Activated naive CD4-positive, alpha-beta T cell (primary cell): ENCODE measurements around the gene PMAIP1.
"Not testable (repeated sequence)": the region's sequence is repeated elsewhere in the genome, so short reads cannot be mapped to it uniquely, and the experiment has no call there.

Experiments used
- DNase-seq, 4 experiments: peaks; one replicate each; lab custom pipeline; 2025; lab: John Stamatoyannopoulos, UW

PMAIP1 gene

DNA sequence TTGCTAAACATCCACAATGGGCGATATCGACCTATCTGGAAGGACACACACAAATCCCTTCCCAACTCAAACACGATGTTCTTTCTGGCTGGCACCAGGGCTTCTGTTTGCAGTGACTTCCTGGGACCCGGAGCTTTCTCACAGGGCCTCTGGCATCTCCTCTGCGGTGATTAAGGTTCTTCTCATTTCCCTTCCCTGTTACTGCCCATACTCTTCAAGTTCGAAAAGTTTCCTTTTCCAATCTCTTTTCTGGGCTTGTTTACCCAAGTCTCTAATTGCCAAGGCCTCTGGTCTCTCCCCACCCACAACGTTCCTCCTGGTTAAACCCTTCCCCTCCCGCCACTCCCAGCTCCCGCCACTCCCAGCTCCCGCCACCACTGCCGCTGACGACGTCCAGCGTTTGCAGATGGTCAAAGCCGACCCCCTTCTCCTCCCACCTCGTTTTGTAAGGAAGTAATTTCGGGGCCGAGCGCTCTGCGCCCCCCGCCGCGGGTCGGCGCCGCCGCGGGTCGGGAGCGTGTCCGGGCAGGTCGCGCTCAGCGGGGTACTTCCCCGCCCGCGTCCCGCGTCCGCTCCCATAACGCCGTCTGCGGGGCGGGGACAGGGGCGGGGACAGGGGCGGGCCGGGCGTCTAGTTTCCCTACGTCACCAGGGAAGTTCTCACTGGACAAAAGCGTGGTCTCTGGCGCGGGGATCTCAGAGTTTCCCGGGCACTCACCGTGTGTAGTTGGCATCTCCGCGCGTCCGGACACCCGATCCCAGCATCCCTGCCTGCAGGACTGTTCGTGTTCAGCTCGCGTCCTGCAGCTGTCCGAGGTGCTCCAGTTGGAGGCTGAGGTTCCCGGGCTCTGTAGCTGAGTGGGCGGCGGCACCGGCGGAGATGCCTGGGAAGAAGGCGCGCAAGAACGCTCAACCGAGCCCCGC, at the start of gene PMAIP1:
Gene PMAIP1 (plus strand): TSS at position 699 of the 924 bp plus-strand sequence. CDS start 182 bp downstream, at position 881.
- peak; percentile 73 to 75 (median 74) for DNase-seq

DNA sequence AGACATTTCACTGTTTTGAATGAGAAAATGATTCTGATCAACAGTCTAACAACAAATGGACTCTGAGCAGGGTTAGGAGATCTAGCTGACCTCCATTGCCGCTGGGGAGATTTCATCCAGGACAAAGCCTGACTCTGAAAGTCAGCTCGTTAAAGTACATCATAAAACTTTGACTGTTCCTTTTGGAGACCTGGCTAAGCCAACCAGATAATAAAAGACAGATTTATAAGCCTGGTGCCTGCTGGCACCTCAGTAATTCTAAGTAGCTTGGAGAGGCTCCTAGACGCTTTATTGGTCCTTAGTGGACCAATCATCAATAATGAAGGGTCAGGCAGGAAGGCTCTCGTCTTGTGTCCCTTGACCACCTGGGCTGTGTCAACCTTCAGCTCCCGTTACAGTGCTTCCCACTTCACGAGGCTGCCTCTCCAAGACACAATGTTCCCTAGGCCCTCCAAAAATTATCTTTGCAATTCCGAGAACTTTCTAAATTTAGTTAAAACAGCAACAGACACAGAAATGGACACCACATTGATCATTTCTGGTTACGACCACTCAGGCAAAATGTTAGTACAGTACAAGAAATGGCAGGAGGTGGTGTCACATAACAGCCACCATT, 47.9 kb upstream of the PMAIP1 start:
- no peak for DNase-seq

DNA sequence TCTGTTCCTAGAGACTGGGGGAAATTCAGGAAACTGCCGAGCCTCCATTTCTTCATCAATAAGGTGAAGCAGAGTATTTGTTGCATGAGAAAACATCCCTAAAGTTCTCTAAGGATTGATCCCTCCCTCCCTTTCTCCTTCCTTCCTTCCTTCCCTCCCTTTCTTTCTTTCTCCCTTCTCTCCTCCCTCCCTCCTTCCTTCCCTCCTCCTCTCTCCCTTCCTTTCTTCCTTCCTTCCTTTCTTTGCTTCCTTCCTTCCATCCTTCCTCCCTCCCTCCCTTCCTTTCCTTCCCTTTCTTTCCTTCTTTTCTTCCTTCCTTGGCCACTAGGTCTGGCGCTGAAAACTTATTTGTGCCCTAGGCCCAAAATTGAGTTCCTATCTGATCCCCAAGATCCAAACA, 47.2 kb upstream of the PMAIP1 start:
- DNase-seq: no peak

DNA sequence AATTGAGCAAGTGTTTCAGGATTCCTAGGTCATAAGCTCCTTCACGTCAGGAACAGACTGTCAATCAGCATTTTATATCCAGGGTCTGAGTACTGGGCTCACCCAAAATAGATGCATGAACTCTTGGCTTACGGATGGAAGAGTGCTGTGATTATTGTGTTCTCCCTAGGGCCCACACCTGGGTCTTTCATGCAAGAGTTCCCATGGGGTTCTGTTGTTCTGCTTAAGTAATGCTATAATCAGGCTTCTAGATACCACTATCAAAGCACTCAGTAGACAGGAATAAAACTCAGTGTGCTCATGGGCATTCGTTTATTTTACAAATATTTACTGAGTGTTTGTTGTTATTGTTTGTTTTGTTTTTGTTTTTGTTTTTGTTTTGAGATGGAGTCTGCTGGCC, 46.4 kb upstream of the PMAIP1 start:
- DNase-seq: no peak

DNA sequence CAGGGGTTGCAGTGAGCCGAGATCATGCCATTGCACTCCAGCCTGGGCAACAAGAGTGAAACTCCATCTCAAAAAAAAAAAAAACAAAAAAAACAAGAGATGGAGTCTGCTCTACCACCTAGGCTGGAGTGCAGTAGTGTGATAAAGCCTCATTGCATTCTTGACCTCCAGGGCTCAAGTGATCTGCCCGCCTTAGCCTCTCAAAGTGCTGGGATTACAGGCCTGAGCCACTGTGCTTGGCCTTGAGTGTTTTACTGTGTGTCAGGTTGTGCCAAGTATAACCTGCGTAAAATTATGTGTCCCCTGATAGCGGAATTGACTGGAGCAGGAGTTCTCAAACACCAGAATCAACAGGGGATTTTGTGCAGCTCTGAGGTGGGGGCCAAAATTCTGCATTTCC, 45.8 kb upstream of the PMAIP1 start:
- DNase-seq: not testable (repeated sequence)

DNA sequence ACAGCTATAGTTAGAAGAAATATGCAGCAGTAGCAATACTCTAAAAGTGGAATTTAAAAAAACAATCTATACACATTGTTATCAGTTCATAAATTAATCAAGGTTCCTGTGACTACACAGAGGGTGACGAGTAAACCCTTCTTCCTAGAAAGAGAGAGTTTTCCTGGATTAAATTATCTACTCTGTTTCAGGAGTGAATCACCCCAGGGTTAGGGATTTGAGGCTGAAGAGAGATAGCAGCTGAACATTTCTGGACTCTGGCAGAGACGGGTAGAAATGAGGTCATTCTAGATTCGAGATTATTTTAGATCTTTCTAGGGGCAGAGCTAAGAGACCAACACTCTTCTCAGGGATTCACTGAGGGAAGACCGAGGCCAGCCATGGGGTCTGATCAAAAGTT, 38.8 kb upstream of the PMAIP1 start:
- DNase-seq: no peak

DNA sequence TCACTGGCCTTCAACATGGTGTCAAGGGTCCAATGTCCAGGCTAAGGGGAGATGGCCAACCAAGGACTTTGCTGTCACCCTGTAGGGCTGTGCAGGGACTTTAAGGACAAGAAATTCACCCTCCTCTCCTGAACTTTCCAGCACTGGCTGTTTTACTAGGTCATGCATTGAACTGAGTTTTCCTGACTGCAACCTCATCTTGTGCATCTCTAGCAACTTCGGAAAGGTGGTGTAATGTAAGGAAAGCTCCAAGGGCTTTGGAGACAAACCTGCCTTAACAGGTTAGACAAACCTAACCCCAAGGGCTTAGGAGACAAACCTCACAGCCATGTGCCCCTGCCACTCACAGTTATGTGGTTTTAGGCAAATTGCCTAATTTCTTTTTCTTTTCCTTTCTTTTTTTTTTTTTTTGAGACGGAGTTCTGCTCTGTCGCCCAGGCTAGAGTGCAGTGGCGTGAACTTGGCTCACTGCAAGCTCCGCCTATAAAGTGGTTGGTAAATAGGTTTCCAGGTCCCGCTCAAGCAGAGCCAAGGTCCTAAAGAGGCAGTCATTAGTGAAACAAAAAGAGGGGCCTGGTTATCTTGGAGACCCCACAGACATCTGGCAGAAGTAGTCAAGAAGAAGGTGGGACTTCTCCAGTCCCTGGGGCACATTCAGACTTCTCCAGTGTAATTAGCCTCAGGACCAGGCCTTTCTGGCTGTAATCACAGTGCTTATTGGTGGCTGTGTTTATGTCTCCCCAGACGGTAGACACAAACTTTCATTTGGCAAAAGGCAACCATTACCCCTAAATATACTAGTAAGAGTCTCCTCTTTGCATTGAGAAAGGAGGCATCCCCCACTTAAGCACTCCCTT, 37.6 kb upstream of the PMAIP1 start:
- DNase-seq: no peak

DNA sequence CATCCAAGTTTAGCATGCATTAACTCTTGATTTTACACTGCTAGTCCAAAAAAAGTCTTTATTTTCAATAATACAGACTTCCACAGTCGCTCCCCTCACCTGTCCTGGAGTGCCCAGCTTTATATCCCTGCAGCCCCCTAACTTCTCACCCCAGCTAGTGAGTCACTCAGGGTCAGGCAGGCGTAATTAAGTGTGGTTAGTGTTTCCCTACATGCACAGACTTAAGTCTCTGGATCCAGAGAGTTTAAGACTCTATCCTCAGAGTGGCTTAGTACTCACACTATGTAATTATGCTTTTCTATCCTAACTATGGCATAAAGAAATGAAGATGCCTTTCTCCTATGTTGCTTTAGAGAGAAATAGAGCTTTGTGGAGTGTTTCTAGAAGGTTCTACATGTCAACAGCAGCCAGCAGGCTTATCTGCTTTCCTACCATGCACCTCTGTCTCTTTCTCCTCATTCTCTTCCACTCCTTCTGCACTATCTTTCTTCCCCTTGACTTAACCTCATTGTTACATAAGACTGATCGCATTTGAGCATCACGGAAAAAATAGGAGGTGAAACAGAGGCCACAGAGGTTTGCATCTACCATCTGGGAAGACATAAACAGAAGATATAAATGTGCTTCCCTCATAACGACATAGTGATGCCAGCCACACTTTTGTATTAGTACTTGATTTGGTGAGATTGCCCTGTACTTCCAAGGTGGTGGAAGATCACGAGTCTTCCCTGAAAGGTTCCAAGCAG, 34.4 kb upstream of the PMAIP1 start:
- no peak for DNase-seq

DNA sequence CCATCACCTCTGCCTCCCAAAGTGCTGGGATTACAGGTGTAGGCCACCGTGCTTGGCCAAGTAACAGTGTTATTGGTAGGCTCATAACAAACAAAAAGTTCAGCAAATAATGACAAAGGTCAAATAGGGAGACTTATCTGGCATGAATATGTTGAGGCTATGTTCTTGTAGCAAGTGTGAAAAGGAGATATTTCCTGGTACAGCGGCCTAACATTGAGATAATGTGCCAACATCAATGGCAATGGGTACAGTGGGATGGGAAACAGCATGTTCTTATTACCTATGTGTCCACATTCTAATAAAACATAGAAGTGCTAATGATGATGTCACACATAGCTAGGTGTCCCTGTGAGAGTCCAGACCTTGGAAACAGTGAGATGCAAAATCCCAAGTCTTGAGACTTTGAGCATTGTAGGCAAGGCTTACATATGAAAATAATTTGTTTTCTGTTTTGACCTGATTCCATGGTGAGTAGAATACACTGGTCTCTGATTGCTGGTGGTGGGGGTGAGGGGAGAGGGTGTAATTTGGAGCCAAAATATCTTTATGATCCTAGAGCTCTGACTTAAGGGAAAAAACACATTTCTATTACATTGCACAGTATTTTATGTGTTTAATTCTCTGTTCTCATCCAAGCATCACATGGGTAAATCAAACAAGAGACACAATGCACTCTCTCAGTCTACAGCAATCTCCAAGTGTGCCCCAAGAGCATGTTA, 33.1 kb upstream of the PMAIP1 start:
- no peak for DNase-seq

DNA sequence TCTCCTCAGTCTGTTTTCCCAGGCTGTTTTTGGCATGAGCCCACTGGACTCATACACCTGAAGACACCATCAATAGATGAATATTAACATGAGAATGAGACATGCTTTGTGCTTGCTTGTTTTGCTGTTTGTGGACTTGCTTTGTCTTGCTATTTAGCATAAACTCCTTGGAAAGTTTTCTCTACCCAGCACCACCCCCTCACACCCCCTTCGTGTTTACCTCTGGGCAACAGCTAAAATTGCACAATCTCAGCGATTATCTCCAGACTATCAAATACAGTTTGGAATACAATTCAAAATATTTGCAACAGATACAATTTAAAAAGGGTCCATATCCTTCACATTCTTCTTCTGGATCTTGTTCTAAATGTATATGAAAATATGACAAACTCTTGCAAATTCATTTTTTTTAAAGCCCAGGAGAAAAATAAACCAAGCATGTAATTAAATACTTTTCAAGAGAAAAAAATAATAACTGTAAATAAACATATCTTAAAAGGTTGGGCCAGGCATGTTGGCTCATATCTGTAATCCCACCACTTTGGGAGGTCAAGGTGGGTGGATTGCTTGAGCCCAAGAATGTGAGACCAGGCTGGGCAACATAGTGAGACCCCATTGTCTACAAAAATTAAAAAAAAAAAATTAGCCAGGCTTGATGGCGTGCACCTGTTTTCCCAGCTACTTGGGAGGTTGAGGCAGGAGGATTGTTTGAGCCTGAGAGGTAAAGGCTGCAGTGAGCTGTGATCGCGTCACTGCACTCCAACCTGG, 32.3 kb upstream of the PMAIP1 start:
- DNase-seq: no peak

DNA sequence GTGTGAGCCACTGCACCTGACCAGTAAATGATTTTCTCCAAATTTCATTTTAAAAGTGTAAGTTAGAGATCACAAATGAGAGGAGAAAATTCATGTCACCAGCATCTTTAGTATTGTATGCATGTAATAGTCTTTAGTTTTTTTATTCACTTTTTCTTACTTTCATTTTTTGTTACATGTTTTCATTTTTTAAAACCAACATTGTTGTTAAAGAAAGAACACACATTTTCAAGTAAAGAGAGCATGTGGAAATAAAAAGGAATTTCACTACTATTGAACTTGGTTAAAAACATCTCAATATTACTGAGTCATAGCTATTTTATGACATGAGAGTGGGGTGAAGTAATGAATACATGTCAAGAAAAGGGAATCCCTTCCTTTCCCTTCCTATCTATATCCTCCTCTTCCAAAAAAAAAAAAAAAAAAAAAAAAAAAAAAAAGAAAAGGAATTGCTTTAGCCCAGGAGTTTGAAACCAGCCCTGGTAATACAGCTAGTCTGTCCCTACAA, 29.1 kb upstream of the PMAIP1 start:
- no peak for DNase-seq

DNA sequence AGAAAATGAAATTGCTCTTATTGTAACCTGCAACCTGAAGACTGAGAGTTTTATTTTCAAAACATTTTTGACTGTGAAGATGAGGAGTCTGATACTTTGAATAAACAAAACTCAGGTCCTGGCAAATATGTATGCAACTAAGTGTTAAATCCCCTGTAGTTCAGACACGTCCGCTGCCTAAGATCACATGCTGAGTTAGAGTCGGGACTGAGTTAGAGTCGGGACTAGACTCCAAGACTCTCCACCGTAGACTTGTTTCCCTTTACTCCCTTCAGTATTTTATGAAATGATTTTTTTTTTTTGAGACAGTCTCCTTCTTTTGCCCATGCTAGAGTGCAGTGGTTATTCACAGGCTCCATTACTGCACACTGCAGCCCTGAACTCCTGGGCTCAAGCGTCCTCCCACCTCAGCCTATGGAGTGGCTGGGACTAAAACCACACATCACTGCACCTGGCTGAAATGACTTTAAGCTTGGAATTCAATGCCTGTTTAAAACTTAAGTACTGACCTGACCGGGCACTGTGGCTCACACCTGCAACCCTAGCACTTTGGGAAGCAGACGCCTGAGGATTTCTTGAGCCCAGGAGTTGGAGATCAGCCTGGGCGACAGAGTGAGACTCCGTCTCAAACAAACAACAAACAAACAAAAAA, 28.0 kb upstream of the PMAIP1 start:
- DNase-seq: no peak

DNA sequence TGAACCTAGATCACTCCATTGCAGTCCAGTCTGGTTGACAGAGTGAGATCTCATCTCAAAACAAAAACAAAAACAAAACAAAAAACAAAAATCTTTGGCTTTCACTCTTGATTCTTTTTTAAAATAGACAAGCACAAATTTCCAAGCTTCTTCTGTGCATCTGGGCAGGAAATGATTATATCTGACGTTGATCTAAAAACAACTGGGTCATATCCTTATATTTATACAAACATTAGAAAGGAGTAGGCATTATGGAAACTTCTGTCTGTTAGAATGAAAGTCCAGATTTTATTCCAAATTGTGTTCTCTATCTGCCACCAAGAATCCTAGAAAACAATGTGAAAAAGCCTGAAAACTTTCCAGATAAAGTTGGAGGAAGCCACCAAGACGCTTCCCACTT, 26.2 kb upstream of the PMAIP1 start:
- DNase-seq: no peak

DNA sequence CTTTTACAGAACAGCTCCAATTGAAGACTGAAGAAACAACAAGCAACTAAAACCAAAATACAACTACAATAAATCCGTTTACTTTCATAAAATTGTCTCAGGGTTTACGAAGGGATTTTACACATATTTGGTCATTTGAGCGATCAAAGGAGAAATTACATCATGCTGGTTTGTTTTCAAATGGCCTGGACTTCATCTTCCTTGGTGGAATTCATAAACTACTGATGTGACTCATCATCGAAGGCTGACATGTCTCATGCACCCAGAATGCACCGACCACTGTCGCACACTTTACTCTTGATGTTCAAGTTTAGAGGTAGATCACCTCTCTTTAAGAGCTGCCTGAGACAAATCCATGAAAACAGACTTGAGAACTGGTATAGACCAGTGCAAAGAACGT, 25.6 kb upstream of the PMAIP1 start:
- no peak for DNase-seq

DNA sequence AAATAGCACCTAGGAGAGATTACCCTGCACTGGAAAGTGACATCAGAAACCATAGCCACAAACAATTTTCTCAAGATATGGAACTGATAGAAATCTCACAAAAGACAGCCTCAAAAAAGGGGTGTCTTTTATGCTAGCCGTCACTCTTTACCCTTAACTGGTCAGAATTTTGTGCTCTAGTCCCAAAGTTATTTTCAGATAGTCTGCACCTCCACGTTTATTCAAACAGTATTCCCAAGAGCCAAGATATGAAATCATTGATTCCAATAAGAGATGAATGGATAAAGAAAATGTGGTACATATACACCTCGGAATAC, 23.5 kb upstream of the PMAIP1 start:
- no peak for DNase-seq

DNA sequence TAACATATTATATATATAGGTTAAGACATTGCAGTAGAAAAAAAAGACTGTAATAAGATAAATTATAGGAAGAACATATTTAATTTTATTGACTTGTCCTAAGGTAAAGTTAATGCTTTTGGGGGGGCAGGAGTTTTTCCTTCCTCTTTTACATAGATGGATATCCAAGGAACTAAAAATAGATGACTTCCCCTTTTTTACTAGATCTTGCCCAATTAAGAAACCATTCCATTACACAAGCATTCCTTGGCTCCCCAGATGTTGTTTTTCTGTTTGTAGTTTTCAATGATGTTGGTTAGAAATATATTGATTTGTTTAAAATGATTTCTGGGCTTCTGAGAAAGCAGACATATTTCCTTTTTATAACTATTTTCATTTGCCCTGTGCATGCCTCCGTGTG, 22.4 kb upstream of the PMAIP1 start:
- no peak for DNase-seq

DNA sequence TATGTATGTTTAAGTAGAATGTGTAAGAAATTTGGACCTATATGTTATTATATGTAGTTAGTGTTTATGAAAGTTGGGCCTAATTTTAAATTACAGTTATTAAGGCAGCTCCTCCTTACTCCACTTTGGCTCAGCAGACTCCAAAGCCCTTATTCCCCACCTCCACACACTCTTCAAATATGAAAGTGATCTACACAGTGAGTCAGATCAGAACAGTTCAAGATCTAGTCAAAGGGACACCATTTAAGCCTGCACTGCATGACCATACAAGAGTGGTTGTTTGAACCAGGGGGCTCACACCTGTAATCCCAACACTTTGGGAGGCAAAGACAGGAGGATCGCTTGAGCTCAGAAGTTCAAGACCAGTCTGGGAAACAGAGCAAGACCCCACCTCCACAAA, 21.2 kb upstream of the PMAIP1 start:
- DNase-seq: no peak

DNA sequence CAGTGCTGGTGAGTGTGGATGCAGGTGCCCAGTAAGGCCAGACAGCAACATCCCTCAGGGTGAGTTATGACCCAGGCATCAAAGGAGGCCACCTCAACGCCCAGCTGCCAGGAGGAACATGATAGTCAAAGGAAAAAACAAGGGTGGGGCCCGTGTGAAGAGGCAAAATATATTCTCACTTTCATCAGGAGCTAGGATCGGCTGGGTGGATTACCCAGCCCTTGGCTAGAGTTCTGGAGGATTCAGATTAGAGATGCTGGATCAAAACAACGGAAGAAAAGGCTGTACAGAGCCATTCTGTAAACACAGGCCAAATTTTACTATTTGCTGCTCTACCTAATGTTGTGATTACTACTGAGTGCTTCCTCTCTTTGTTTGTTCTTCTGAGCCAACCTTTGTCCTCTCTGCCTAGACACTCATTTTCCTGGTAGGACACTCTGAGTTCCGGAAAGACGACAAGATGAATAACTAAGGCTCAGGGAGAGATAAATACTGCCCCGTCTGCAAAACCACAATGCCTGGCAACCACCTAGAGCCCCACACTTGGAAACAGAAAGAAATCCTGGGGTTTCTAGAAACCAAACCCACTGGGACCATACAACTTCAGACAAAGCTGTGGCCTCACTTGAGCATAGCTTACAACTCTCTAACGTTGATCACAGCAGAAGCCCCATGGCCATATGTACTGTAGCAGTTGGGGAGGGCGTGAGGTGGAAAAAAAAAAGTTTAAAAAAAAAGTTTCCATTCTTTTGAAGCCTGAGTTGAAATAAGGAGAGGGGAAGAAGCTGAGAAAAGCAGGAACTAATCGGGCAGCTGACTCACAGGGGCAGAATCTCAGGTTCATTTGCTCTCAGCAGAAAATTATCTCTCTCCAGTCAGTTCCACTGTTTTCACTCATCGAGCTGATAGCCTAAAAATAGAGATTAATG, 17.8 kb upstream of the PMAIP1 start:
- DNase-seq: no peak

DNA sequence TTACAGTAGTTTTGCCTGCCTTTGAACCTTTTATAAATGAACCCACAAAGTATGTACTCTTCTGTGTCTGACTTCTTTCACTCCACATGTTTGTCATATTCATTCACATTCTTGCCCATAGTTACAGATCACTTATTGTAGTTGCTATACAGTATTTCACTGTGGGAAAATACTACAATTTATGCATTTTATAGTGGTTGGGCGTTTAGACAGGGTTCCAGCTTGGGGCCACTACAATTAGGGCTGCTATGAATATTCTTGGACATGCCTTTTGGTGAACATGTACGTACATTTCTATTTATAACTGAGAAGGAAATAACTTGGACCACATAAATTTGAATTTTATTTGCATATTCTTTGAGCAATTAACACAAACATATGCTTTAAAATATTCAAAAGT, 15.4 kb upstream of the PMAIP1 start:
- no peak for DNase-seq
